ENCODE measurements around the gene C11orf58.
A peak's percentile ranks its signal among the peaks of the same experiment; 100 is the strongest.

Gene C11orf58

GRCh38 chr11:16771350-16772140 lies 33.1 kb downstream of the C11orf58 start:
- Histone ChIP-seq H3K36me3 (replicated peaks; ENCODE audit: insufficient read depth, low read length) (no peaks in the 10 kb centered on the region), H3K9me2 (replicated peaks; ENCODE audit: insufficient read depth, low read length) (no peaks in the 10 kb centered on the region), H3K9ac (ENCODE audit: low read length) (no peak overlapping the region), H2AFZ (ENCODE audit: low read length) (no peak overlapping the region), H4K20me1 (ENCODE audit: insufficient read depth, low read length) (no peaks in the 10 kb centered on the region), H3K27me3 (replicated peaks; ENCODE audit: insufficient read depth, low read length) (no peaks in the 10 kb centered on the region), H3F3A (ENCODE audit: insufficient read depth, low read length) (no peaks in the 10 kb centered on the region), H3K79me2 (ENCODE audit: low read length) (no peaks in the 10 kb centered on the region), H3K4me2 (ENCODE audit: low read depth, low read length) (no peak overlapping the region), H3K4me3 (ENCODE audit: low read length) (no peak overlapping the region), H3K27ac (ENCODE audit: low read length) (no peak overlapping the region; the same call in 1 of the 2 replicates), H3K4me1 (ENCODE audit: low read length) (peaks cover 6% of the 10 kb centered on the region), H3K9me3 (replicated peaks; ENCODE audit: insufficient read depth, low read length) (no peaks in the 10 kb centered on the region)
- TF ChIP-seq EZH2 (optimal IDR thresholded peaks at IDR 0.05; ENCODE audit: low read depth, low read length): no peak
- TF ChIP-seq EZH2phosphoT487 (IDR thresholded peaks at IDR 0.05; ENCODE audit: low read length): no peak
- TF ChIP-seq, protein P1, sequence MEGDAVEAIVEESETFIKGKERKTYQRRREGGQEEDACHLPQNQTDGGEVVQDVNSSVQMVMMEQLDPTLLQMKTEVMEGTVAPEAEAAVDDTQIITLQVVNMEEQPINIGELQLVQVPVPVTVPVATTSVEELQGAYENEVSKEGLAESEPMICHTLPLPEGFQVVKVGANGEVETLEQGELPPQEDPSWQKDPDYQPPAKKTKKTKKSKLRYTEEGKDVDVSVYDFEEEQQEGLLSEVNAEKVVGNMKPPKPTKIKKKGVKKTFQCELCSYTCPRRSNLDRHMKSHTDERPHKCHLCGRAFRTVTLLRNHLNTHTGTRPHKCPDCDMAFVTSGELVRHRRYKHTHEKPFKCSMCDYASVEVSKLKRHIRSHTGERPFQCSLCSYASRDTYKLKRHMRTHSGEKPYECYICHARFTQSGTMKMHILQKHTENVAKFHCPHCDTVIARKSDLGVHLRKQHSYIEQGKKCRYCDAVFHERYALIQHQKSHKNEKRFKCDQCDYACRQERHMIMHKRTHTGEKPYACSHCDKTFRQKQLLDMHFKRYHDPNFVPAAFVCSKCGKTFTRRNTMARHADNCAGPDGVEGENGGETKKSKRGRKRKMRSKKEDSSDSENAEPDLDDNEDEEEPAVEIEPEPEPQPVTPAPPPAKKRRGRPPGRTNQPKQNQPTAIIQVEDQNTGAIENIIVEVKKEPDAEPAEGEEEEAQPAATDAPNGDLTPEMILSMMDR (IDR thresholded peaks at IDR 0.05; ENCODE audit: low read length): no peak
- DNase-seq: peak; percentile 61

- no peaks in the 10 kb centered on the region for H3K9me2 ChIP-seq (replicated peaks; ENCODE audit: insufficient read depth, low read length)
- H3K79me2 ChIP-seq (ENCODE audit: low read length): no peaks in the 10 kb centered on the region
- H3K36me3 ChIP-seq (replicated peaks; ENCODE audit: insufficient read depth, low read length): no peaks in the 10 kb centered on the region
- no peaks in the 10 kb centered on the region for H3K9me3 ChIP-seq (replicated peaks; ENCODE audit: insufficient read depth, low read length)
- TF ChIP-seq EZH2 (optimal IDR thresholded peaks at IDR 0.05; ENCODE audit: low read depth, low read length): no peak
- no peak for TF ChIP-seq EZH2phosphoT487 (IDR thresholded peaks at IDR 0.05; ENCODE audit: low read length)
- TF ChIP-seq, protein P1 (IDR thresholded peaks at IDR 0.05; ENCODE audit: low read length): no peak
- H3K27me3 ChIP-seq (replicated peaks; ENCODE audit: insufficient read depth, low read length): no peaks in the 10 kb centered on the region
- no peak overlapping the region for H3K27ac ChIP-seq (ENCODE audit: low read length)
- no peak overlapping the region for H3K4me2 ChIP-seq (ENCODE audit: low read depth, low read length)
- H3F3A ChIP-seq (ENCODE audit: insufficient read depth, low read length): no peaks in the 10 kb centered on the region
- H3K9ac ChIP-seq (ENCODE audit: low read length): no peak overlapping the region
- no peak for DNase-seq
- no peak overlapping the region for H2AFZ ChIP-seq (ENCODE audit: low read length)
- no peak overlapping the region for H3K4me3 ChIP-seq (ENCODE audit: low read length)
- peaks cover 6% of the 10 kb centered on the region for H3K4me1 ChIP-seq (ENCODE audit: low read length)
- H4K20me1 ChIP-seq (ENCODE audit: insufficient read depth, low read length): no peaks in the 10 kb centered on the region
Observed at GRCh38 chr11:16772141-16772512, 33.7 kb downstream of the C11orf58 start.

- Histone ChIP-seq H3K4me3 (ENCODE audit: low read length) (no peak overlapping the region), H3K27ac (ENCODE audit: low read length) (no peak overlapping the region), H3K4me2 (ENCODE audit: low read depth, low read length) (no peak overlapping the region), H3K79me2 (ENCODE audit: low read length) (no peaks in the 10 kb centered on the region), H3K9me2 (replicated peaks; ENCODE audit: insufficient read depth, low read length) (no peaks in the 10 kb centered on the region), H3K9ac (ENCODE audit: low read length) (no peak overlapping the region), H3K9me3 (replicated peaks; ENCODE audit: insufficient read depth, low read length) (no peaks in the 10 kb centered on the region), H2AFZ (ENCODE audit: low read length) (no peak overlapping the region), H3F3A (ENCODE audit: insufficient read depth, low read length) (no peaks in the 10 kb centered on the region), H3K27me3 (replicated peaks; ENCODE audit: insufficient read depth, low read length) (no peaks in the 10 kb centered on the region), H3K36me3 (replicated peaks; ENCODE audit: insufficient read depth, low read length) (no peaks in the 10 kb centered on the region), H3K4me1 (ENCODE audit: low read length) (peaks cover 6% of the 10 kb centered on the region), H4K20me1 (ENCODE audit: insufficient read depth, low read length) (no peaks in the 10 kb centered on the region)
- DNase-seq: no peak
- no peak for TF ChIP-seq EZH2 (optimal IDR thresholded peaks at IDR 0.05; ENCODE audit: low read depth, low read length)
- no peak for TF ChIP-seq EZH2phosphoT487 (IDR thresholded peaks at IDR 0.05; ENCODE audit: low read length)
- TF ChIP-seq, protein P1 (IDR thresholded peaks at IDR 0.05; ENCODE audit: low read length): no peak
Observed at GRCh38 chr11:16773981-16774935, 35.8 kb downstream of the C11orf58 start.
